Activated effector memory CD4-positive, alpha-beta T cell treated with Interleukin-2 at 50 U/mL for 16 hours (primary cell): ENCODE data around the gene IFIT1B.
"Not testable (repeated sequence)": the region's sequence is repeated elsewhere in the genome, so short reads cannot be mapped to it uniquely, and the experiment has no call there.

Experiments
- DNase-seq: peaks from one replicate; pipeline ENCODE4 v3.0.0-alpha.2; 2020

The IFIT1B gene

DNA sequence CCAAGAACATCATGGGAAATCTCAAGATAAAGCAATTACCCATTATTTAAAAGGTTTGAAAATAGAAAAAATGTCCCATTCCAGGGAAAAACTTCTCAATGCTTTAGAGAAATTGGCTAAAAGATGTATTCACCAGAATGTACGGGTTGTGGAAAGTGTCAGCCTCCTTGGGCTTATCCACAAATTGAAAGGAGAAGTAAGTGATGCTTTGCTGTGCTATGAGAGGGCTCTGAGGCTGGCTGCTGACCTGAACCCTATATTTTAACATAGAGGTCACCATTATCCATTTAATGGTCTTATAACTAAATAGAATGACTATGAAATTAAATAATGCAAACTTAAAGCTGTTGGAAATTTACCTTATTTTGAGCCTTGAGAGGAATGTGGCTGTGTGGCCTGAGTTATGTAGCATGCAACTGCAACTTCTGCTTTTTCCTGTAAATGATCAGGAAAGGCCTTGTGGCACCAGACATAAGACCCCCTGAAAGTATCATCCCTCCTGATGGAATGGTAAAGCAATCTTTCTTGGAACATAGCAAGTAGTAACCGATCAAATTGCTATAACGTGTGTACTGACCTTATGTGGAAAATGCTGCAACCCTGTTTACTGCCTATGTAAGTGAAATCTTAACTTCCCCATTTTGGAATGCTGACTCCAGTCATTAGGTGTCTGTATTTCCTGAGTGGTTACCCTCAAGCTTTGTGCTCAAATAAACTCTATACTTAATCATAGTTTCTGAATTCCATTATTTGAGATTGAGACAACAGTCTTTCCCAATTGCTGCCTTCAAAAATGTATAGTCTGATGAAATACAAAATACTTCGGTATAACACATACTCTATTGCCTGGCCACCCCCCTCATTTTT lies 6.9 kb downstream of the IFIT1B start:
- DNase-seq: no peak

DNA sequence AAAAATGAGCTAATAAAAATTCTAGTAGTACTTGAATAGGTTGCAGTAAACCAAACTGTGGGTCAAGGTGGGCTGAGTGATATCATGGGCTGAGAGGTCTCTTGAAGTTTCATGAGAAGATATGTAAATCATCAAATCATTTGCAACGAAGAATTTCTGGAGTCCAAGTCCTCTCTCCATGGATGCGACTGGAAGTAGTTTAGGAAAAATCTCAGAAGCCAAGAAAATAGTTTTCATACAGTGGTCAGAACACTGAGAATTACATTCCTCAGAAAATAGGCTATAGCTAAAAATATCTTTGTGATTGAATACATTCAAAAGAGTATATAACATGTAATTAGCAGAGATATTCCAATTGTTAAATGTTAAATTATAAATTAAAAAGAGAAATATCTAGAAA lies 10.9 kb downstream of the IFIT1B start:
- no peak for DNase-seq

DNA sequence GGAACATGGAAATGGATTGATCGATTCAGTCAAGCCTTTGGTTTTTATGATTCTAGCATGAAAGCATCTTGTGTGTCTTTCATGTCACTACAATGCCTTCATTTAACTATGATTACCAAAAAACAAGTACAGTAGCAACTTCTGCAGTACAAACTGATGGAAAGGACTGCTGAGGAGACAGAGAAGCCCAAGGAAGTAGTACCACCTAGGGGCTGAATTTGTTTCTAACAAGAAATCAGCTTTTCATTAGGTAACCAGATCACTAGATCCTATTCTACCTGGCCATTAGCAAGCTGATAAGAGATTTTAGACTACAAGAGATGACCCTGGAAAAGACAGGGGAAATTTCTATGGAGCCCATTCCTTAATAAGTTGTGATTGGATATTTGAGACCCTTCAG lies 11.4 kb downstream of the IFIT1B start:
- DNase-seq: no peak

DNA sequence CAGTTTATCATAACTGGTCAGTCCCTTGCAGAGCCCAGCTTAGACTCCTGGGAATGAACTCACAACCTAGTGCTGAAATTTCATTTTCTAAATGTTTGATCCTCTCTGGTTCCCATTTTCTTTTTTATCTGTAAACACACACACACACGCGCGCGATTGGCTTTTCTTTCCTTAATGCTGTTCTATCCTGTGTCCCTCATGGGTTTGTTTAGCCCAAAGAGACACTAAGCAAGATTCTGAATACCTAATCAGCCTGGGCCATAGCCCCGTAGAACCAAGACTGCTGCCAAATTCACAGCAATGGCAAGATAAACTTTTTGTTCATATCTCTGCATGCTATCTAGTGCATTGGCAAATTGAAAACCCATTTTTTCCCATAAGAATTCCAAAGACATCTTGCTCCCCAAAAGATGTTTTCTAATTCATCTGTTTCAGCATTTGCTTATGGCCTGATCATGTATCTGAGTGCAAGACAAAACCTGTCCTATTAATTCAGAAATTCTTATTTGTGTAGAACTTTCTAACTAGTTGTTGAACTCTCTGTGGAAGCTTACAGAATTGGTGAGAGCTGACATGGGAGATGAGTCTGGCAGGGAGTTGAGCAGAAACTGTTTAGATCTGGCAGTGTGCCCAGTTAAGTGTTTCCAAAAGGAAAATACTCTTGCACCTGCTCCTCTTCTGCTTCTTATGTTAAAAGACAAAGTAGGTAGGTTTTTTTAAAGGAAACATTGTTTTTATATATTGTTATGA lies 12.8 kb downstream of the IFIT1B start:
- DNase-seq: no peak

DNA sequence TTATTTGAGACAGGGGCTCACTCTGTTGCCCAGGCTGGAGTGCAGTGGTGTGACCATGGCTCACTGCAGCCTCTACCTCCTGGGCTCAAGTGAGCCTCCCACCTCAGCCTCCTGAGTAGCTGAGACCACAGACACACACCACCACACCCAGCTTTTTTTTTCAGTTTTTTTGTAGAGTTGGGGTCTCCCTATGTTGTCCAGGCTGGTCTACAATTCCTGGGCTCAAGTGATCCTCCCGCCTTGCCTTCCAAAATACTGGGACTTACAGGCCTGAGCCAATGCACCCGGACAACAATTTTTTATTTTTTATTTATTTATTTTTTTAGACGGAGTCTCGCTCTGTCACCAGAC lies 13.3 kb downstream of the IFIT1B start:
- DNase-seq: not testable (repeated sequence)

DNA sequence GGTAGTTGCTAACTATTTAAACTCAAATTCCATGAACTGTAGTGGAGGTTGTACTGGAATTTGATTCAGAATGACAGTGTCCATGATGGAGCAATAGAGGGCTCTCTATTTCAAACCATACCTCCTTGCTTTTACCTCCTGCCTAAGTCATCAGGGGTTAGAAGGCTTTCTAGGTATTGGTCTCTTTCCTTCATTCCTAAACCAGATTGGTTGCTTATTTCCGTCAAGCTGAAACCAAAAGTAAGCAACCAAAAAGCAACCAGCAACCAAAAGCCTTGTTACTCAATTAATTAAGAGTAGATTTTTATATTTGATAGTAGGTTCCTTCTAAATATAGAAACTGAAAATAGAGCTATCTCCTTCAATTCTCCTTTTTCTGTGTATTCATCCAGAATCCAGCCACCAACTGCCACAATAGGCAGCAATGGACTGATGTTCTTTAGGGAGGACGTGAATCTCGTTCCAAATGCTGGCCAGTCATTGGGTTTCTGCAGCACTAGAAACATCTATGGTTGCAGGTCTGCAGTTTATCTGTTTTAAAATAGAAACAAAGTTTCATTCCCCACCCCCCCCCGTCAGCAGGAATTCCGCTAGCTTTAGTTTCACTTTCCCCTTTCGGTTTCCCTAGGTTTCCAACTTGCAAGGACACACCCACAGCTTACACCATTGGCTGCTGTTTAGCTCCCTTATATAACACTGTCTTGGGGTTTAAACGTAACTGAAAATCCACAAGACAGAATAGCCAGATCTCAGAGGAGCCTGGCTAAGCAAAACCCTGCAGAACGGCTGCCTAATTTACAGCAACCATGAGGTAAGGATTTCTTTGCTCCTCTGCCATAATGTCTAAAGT lies 14.3 kb downstream of the IFIT1B start, which contains the start of gene IFIT1:
TSS of gene IFIT1 (plus strand) at position 717 of the 850 bp plus-strand sequence. CDS start at position 807, 90 bp downstream.
- peak; percentile 25 for DNase-seq

DNA sequence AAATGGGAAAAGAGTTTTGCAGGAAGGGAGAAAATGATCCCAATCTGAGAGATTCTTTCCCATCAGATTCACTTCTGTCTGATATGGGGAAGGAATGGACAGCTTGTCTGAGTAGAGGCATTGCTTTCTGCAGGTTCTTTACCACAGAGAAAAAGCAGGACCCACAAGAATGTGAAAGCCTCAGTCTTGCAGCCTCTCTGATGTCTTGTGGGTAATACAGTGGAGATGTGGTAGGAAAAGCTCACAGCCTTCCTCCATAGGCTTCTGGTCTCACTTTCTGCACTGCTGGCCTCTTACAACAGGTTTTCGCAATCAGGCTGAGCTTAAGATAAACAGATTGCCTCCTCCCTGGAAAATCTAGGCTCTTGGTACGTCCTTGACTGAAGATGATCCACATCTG lies 15.1 kb downstream of the IFIT1B start:
- DNase-seq: no peak

DNA sequence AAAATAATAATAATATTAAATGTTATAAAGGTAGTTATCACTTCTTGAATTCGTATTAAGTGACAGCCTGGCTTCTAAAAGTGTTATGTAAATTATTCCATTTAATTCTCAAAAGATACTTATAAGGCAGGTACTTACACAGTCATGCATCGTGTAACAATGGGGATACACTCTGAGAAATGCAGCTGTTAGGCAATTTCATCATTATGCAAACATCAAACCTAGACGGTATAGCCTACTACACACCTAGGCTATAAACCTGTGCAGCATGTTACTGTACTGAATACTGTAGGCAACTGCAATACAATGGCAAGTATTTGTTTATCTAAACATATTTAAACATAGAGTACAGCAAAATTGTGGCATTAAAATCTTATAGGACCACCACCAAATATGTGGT lies 16.0 kb downstream of the IFIT1B start:
- no peak for DNase-seq

DNA sequence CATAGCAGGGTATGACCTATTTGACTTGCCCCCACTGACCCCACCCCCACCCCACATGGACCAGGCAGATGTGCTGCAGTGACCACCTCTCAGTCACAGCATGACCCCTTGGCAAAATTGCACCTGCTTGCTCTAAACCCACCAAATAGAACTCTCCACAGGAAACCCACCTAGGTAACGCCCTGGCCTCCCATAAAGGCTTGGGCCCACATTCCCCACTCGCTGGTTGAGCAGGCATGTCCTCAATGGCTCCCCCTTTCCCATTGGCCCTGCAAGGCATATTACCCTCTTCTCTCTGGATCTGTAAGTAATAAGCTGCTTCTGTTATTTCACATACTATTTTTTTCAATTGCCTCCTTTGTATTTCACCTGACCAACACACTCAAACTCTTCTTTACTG lies 17.3 kb downstream of the IFIT1B start:
- DNase-seq: no peak

DNA sequence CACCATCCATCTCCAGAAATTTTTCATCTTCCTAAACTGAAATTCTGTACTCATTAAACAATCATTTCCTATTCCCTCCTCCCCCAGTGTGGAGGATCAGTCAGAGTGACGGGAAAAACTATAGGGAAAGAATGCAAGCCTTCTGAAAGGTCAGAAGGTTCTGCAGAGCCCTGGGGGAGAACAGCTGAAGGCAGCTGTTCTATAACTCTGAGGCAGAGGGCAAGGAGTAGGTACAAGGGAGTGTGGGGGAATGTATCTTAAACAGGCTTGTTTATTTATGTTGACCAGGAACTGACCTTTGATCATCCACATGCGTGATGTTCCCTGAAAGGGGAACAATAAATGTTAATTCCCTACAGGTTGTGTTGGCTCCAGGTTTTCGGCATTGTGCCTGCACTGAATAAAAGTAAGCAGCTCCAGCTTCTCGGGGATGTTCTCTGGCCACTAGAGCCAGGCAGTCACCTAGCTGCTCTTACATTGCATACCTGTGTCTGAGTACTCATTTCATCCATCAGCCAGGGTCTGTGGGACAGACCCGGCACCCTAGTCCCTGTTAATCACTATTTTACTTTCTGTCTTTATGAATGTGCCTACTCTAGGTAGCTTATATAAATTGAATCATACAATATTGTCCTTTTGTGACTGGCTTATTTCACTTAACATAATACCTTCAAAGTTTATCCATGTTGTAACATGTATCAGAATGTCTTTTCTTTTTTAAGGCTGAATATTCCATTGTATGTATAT lies 20.3 kb downstream of the IFIT1B start:
- no peak for DNase-seq

DNA sequence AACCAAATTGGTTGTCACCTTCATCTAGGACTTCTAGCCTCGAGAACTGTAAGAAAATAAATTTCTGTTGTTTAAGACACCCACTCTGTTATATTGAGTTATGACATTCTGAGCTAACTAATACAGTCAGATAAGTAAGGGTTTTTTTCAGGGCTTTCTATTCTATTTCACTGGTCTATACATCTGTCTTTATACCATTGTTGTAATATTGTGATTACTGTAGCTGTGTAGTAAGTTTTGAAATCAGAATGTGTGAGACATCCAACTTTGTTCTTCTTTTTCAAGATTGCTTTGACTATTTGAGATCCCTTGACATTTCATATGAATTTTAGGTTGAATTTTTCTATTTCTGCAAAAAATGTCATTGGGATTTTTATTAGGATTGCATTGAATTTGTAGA lies 22.1 kb downstream of the IFIT1B start:
- DNase-seq: no peak

DNA sequence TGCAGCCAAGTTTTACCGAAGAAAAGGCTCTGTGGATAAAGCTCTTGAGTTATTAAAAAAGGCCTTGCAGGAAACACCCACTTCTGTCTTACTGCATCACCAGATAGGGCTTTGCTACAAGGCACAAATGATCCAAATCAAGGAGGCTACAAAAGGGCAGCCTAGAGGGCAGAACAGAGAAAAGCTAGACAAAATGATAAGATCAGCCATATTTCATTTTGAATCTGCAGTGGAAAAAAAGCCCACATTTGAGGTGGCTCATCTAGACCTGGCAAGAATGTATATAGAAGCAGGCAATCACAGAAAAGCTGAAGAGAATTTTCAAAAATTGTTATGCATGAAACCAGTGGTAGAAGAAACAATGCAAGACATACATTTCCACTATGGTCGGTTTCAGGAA lies 25.2 kb downstream of the IFIT1B start:
- no peak for DNase-seq

DNA sequence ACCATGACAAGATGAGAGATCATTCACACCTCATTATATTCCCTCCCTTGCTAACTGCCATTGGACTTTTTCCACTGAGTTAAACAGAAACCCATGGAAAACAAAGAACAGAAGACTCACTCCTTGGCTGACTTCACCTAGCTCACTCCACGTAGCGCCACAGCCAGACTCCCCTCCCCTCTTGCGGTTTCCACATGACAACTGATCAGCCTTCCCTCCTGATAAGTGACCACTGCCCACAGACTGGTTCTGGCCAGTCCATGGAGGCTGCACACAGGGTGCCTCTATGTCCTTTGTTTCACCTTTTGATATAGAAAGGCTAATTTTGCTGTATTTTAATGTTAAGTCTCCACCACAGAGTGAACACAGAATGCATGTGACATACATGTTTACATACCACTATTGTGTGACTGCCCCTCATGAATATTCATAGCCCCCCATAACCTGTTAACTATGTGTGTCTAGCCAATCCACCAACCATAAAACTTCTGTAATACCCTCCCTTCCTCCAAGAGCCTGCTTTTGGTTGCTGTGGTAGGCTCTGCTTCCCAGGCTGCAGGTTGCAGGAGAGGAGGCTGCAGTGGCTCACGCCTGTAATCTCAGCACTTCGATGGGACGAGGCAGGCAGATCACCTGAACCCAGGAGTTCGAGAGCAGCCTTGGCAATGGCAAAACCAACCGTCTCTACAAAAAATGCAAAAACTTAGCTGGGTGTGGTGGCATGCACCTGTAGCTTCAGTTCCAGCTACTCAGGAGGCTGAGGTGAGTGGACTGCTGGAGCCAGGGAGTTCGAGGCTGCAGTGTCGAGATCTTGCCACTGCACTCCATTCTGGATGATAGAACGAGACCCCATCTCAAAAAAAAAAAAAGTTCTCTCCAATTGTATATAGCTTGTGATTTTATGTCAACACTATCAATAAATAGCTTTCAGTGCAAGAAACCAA lies 26.5 kb downstream of the IFIT1B start:
- no peak for DNase-seq

DNA sequence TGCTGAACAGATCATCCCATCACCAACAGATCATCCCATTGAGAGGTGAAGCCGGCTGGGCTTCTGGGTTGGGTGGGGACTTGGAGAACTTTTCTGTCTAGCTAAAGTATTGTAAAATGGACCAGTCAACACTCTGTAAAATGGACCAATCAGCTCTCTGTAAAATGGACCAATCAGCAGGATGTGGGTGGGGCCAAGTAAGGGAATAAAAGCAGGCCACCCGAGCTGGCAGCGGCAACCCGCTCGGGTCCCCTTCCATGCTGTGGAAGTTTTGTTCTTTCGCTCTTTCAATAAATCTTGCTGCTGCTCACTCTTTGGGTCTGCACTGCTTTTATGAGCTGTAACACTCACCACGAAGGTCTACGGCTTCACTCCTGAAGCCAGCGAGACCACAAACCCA lies 28.3 kb downstream of the IFIT1B start:
- not testable (repeated sequence) for DNase-seq

DNA sequence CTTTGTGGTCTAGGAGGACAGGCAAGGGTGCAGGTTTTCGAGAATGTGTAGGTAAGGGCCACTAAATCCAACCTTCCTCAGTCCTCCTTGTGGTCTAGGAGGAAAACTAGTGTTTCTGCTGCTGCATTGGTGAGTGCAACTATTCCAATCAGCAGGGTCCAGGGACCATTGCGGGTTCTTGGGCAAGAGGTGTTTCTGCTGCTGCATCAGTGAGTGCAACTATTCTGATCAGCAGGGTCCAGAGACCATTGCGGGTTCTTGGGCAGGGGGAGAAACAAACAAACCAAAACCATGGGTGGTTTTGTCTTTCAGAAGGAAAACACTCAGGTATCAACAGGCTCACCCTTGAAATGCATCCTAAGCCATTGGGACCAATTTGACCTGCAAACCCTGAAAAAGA lies 29.9 kb downstream of the IFIT1B start:
- not testable (repeated sequence) for DNase-seq

DNA sequence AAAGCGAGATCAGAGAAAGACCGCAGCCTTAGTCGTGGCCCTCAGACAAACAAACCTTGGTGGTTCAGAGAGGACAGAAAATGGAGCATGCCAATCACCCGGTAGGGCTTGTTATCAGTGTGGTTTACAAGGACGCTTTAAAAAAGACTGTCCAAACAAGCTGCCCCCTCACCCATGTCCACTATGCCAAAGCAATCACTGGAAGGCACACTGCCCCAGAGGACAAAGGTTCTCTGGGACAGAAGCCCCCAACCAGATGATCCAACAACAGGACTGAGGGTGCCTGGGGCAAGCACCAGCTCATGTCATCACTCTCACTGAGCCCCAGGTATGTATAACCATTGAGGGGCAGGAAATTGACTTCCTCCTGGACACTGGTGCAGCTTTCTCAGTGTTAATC lies 31.4 kb downstream of the IFIT1B start:
- DNase-seq: not testable (repeated sequence)

DNA sequence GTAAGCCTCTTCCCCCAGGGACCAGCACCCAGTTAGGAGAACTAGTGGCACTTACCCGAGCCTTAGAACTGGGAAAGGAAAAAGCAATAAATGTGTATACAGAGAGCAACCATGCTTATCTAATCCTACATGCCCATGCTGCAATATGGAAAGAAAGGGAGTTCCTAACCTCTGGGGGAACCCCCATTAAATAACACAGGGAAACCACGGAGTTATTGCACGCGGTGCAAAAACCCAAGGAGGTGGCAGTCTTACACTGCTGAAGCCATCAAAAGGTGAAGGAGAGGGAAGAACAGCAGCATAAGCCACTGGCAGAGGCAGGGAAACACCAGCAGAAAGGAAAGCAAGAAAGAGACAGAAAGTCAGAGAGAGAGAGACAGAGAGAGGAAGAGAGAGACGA lies 32.7 kb downstream of the IFIT1B start:
- not testable (repeated sequence) for DNase-seq

DNA sequence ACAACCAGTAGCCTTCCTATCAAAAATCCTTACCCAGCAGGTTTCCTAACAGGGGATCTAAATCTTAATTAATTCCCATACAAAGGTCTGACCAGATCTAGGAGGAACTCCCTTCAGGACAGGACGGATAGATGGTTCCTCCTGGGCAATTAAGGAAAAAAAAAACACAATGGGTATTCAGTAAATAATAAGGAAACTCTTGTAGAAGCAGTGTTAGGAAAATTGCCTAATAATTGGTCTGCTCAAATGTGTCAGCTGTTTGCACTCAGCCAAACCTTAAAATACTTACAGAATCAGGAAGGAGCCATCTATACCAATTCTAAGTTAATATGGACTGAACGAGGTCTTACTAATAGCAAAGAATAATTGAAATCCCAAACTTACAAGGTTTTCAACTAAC lies 33.3 kb downstream of the IFIT1B start:
- DNase-seq: not testable (repeated sequence)

DNA sequence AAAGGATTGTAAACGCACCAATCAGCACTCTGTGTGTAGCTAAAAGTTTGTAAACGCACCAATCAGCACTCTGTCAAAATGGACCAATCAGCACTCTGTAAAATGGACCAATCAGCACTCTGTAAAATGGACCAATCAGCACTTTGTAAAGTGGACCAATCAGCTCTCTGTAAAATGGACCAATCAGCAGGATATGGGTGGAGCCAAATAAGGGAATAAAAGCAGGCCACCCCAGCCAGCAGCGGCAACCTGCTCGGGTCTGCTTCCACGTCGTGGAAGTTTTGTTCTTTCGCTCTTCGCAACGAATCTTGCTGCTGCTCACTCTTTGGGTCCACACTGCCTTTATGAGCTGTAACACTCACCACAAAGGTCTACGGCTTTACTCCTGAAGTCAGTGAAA lies 34.4 kb downstream of the IFIT1B start:
- DNase-seq: not testable (repeated sequence)

DNA sequence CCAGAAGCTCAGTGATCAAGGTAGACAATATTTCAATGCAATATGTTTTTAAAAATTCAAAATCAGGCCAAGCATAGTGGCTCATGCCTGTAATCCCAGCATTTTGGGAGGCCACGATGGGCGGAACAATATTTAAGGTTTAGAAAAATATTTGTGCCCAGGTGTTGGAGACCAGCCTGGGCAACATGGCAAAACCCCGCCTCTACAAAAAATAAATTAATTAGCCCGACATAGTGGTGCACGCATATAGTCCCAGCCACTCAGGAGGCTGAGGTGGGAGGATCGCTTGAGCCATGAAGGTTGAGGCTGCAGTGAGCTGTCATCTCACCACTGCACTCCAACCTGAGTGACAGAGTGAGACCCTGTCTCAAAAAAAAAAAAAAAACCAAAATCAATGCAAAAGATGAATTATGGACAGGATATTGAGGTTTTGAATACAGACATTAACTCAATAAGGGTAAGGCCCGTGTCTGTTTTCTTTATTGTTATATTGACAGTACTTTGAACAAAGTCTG lies 35.6 kb downstream of the IFIT1B start:
- DNase-seq: no peak
